HG03571 (cell line): Measurements from ENCODE around the gene SOX13.
"Not testable (repeated sequence)": the region's sequence is repeated elsewhere in the genome, so short reads cannot be mapped to it uniquely, and the experiment has no call there.

Experiments
- ATAC-seq: cut with Tn5 transposase; IDR thresholded peaks from one replicate; pipeline ENCODE4 v1.9.1; 2021; ENCODE audit not compliant: unreplicated experiment

The SOX13 gene

DNA sequence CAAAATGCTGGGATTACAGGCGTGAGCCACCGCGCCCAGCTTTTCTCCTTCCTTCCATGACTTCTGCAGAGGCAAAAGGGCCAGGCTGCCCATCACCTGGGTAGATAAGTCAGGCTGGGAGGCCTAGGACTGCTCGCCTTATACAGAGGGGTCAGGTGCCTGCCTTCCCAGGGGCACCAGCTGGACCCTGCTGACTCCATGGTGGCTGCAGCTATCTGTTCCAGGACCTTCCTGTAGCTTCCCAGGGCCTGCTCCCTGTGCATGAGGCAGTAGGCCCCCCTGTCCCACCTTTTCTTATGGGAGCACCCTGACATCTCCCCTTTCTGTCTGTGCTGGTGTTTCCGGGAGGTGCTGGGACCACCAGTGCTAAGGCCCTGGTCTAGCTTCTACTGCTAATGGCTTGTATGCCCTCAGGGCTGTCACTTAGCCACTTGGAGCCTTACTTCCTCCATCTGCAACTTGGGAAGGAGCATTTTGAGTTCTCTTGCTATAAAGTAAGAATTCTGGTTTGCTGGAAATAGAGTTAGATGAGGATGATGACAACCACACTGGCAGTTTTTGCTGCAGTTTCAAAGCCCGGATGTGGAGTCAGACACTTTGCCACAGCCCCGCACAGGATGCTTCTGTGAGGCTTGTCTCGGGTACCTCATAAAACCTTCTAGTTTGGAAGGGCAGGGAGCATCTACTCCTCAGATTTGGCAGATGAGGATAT, 14.4 kb downstream of the SOX13 start:
- ATAC-seq = no peak

- no peak for ATAC-seq
These were observed 15.1 kb downstream of the SOX13 start for GRCh38 chr1:204087893-204088528.

DNA sequence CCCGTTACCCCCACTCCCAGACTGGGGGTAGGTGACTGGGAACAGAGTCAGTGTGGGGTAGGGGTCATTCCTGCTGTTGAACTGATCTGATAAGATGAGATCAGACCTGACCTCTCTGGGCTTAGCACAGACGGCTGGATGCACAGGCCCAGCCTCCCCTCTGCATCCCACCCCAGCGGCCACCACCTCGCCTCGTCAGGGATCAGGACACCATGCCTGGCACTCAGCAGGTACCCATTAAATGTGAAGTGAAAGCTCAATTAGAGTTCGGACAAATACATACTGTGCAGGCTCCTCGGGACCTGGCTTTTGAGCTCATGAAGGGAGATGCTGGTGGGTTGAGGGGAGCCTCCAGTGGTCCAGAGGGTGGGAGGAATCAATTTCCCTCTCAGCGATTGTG, 15.7 kb downstream of the SOX13 start:
- ATAC-seq = no peak

DNA sequence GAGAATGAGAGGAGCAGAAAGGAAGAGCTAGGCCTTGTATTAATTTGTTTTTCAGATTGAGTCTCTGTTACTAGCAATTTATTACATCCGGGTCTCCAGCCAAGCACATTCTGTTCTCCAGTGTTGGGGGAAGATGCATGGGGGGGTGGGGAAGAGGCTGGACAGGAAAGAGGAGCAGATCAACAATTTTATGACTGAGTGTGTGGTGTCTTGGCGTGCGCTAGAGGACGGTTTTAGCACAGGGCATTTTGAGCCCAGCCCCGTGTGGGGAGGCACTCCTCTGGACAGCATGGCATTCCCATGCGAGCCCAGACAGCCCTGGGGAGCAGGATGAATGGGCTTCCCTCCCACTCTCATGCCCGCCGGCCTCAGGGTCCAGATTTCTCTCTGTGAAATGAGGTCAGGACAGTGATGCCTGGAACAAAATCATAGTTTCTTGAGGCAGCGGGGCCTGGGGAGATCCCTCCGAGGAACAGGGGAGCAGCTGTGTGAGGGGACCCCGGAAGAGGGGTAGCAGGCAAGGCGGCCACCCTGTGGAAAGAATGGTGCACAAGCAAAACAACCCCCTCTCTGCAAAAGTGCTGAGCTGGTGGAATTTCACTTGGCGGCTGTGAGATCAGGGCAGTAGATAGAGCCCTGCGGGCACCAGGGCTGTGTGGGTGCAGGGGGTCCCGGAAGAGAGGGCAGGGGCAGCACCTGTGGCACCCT, 16.3 kb downstream of the SOX13 start:
- ATAC-seq = no peak

DNA sequence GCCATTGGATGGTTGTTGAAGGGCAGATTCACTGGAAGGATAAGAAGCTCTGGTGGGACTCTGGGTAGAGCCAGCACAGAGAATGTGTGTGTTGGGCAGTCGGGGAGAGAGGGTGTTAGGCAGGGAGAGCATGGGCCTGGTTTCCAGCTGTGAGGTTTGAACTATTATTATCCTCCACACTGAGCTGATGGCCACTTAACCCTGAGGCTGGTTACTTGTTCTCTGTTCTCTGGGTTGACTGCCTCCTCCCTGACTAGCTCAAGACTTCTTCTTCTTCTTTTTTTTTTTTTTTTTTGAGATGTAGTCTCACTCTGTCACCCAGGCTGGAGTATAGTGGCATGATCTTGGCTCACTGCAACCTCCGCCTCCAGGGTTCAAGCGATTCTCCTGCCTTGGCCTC, 17.2 kb downstream of the SOX13 start:
- ATAC-seq = not testable (repeated sequence)

GRCh38 chr1:204091066-204091465, 18.2 kb downstream of the SOX13 start:
- no peak for ATAC-seq

- ATAC-seq = no peak
These were observed 18.9 kb downstream of the SOX13 start for GRCh38 chr1:204091787-204092312.

- no peak for ATAC-seq
These were observed 19.9 kb downstream of the SOX13 start for GRCh38 chr1:204092632-204093420.

DNA sequence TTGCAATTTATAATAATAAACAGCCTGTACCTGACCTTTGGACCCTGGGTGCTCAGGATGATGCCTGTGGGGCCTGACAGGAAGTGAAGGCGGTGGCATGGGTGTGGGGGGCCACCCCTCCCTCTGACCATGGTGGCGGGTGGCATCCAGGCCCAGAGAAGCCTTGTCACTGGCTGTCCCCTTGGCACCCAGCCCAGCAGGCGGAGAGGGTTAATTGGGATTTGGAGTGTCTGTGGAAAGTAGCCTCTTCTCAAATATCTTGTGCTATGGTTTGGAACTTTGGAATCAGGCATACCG, 20.5 kb downstream of the SOX13 start:
- no peak for ATAC-seq

DNA sequence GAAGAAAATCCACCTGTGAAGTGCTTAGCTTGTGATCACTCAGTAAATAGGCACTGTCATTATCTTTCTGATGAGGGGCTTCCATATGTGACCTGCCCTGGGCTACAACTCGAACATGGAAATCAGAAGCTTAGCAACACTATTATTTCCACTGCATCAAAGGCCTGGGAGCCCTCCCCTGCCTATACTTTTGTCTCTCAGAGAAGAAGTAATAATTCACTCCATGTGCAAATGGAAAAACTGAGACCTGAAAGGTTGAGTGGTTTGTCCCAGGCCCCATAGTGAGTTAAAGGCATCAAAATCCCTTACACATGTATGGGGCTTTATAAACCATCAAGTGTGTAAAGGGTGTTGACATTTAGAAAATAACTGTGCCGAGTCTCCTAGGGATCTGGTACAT, 20.9 kb downstream of the SOX13 start:
- no peak for ATAC-seq

DNA sequence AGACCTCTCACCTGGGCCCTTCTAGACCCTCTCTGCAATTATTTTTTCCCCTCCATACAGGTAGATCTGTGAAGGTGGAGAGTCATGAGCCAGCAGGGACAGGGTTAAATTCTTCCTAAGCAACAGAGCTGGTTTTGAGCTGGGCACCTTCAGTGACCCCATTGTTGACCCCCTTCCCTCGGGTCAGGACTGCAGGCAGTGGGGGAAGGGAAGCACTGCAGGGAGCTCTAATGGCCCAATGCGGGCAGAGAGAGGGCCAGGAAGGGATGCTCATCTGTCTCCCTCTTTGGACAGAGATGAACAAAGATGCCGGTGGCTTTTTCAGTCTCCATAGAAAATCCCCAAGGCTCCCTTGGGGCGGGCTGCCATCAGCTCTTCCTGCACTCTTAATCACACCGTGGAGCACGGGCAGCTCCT, 21.4 kb downstream of the SOX13 start:
- no peak for ATAC-seq

DNA sequence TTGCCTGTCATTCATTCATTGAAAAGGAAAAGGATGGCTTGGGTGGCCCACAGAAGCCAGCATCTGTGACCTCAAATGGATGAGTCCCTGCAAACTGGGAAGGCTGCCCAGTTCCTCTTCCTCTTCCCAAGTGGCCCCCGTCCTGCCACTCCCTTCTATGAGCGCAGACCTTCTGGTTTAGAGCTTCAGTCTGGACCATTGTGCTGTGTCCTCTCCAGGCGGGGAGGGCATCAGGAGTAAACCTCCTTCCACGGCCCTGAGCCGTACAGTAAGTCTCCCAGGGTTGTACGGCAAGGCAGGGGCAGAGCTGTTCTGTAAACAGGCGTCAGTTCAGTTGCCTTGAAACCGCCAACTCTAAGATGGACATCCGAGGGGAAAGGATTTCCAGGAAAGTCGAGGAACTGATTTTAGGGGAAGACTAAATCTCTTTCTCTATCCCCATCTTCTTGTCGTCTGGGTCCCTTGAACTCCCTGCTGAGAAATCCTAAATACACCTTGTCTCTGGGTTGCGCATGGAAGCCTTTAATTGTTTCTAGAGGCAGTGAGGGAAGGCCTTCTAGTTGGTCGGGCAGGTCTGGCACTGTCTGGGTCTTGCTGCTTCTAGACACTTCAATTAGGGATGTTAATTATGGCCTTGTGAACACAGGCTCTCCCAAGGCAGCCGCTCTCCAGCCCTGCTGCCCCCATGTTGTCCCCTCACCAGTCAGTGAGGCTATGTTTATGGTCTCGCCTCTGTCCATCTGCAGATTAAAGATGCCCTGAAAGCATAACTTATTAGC, 22.1 kb downstream of the SOX13 start:
- no peak for ATAC-seq

DNA sequence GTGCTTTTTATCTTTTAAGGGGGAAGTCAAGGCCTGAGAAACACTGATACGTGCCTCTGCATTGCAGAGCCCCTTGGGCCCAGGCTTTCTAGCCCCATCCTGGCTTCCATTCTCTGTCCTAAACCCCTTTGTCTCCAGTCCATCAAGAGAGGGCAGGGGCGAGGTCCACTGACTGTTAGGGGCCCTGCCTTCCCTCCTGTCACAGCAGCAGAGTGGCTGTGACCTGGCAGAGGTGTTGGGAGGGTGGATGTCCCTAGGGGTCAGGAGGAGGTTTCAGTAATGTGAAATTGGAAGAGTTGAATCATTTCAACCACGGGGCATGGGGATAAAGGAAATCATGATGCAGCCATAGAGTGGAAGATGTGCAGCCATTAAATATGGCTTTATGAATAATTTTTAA, 24.0 kb downstream of the SOX13 start:
- no peak for ATAC-seq

DNA sequence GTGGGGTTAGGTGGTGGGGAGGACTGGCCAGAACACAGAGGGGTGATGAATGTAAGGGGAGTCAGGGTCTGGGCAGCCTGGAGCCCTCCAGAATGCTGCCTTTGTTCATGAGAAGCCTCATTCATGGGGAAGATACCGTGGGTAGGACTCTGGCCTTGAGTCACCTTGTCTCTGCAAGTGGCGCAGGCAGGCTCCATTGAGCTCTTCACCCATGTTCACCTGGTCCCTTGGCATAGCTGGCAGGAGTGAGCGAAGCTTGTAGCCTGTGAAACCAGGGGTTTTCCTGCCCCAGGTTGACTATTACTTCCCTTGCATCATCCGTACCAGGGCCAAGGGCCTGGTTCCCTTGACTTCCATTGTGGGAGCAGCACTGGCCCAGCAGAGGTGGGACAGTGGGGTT, 25.8 kb downstream of the SOX13 start:
- ATAC-seq = no peak

GRCh38 chr1:204099754-204100153, 26.8 kb downstream of the SOX13 start:
- ATAC-seq = not testable (repeated sequence)

- ATAC-seq = no peak
These were observed 29.2 kb downstream of the SOX13 start for GRCh38 chr1:204102029-204102611.

DNA sequence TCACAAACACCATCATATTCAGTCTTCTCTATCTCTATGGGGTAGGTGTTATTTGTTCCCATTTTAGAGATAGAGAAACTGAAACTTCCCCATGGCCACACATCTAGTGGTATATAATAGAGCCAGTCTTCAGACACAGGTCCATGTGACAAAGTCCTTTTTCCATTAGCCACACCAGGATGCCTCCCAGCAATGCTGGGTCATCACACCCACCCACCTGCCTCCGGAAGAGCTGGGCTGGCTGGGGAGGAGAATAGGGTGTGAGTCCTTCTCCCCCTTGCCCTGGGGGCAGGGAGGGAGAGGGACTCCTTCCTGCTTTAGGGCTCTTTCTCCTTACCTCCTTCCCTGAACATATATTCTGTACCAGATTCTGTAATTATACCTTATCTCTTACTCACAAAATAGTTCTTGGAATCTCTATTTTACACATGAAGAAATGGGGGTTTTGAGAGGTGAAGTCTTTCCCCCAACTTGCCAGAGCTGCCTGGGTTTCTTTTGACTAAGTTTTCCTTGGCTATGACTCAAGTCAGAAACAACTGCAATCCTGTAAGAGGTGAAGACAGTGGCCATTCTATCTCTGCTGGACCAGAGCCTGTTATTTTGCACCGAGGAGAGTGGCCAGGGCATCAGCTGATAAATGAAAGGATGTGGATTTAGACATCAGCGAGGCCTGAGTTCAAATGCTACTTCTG, 30.0 kb downstream of the SOX13 start:
- ATAC-seq = no peak

- no peak for ATAC-seq
These were observed 30.5 kb downstream of the SOX13 start for GRCh38 chr1:204103431-204103741.

GRCh38 chr1:204104331-204105130, 31.6 kb downstream of the SOX13 start:
- no peak for ATAC-seq
